DND-41 (cell line): ENCODE measurements around the gene HIBCH.

Source experiments
- ATAC-seq: fragments of 200-7000 bp; cut with Tn5 transposase; 3 replicates; pipeline ENCODE4 v1.9.1; 2021; ENCODE audit warnings: low read depth; ENCODE audit not compliant: insufficient read depth
- DNase-seq: peaks from one replicate; pipeline ENCODE4 v3.0.0-alpha.2; 2020
- H2AFZ ChIP-seq: 2 replicates; pipeline ENCODE4 v1.6.0; 2012; ENCODE audit warnings: low read depth, low read length
- H3K27ac ChIP-seq: 2 replicates; pipeline ENCODE4 v1.5.1; 2012; ENCODE audit warnings: low read length, inconsistent platforms
- H3K27me3 ChIP-seq: fragments of 200-600 bp; sonication (generic); 2 replicates; pipeline ENCODE4 v1.6.0; 2012; ENCODE audit warnings: low read length, mild to moderate bottlenecking, inconsistent platforms; ENCODE audit not compliant: insufficient read depth, poor library complexity
- H3K36me3 ChIP-seq: 2 replicates; pipeline ENCODE4 v1.5.1; 2012; ENCODE audit warnings: low read length, inconsistent platforms; ENCODE audit not compliant: insufficient read depth
- H3K4me1 ChIP-seq: 2 replicates; pipeline ENCODE4 v1.5.1; 2012; ENCODE audit warnings: mild to moderate bottlenecking, low read length; ENCODE audit not compliant: insufficient read depth
- H3K4me2 ChIP-seq: 2 replicates; pipeline ENCODE4 v1.6.0; 2012; ENCODE audit warnings: mild to moderate bottlenecking, moderate library complexity, low read length, inconsistent platforms; ENCODE audit not compliant: insufficient read depth
- H3K4me3 ChIP-seq, 2 experiments: fragments of 200-600 bp in 1 of 2; shearing (Covaris generic) in 1 of 2; 2 replicates each; pipeline ENCODE4 v1.5.1; 2012 to 2016; ENCODE audit warnings: inconsistent platforms in 2 of 2, low read length in 2 of 2, mild to moderate bottlenecking in 2 of 2, low read depth in 1 of 2, moderate library complexity in 1 of 2
- H3K79me2 ChIP-seq: 2 replicates; pipeline ENCODE4 v1.6.0; 2012; ENCODE audit warnings: low read length, inconsistent platforms; ENCODE audit not compliant: insufficient read depth
- H3K9ac ChIP-seq: 2 replicates; pipeline ENCODE4 v1.6.0; 2012; ENCODE audit warnings: low read depth, mild to moderate bottlenecking, inconsistent platforms, low read length, moderate library complexity
- H3K9me3 ChIP-seq: 2 replicates; pipeline ENCODE4 v1.5.1; 2012; ENCODE audit warnings: low read length, moderate library complexity, mild to moderate bottlenecking, inconsistent platforms; ENCODE audit not compliant: insufficient read depth, severe bottlenecking
- H4K20me1 ChIP-seq: 2 replicates; pipeline ENCODE4 v1.6.0; 2012; ENCODE audit warnings: low read length; ENCODE audit not compliant: insufficient read depth
- CTCF ChIP-seq: IDR thresholded peaks from 2 replicates; pipeline ENCODE4 v1.5.1; 2012; ENCODE audit warnings: borderline replicate concordance, low read length, moderate library complexity, mild to moderate bottlenecking; ENCODE audit not compliant: poor library complexity, severe bottlenecking; ENCODE audit errors: extremely low read depth
- EZH2 ChIP-seq: IDR thresholded peaks from 3 replicates; pipeline ENCODE4 v1.6.1; 2012; ENCODE audit warnings: borderline replicate concordance, low read depth, mild to moderate bottlenecking, moderate library complexity, low read length, inconsistent platforms; ENCODE audit not compliant: severe bottlenecking

Gene HIBCH

GRCh38 chr2:190167702-190168101 lies 151.9 kb downstream of the HIBCH start:
- no peak overlapping the region for H3K4me2 ChIP-seq
- H2AFZ ChIP-seq, result no peak overlapping the region
- ATAC-seq (peak; percentile 61), DNase-seq (peak; percentile 31)
- H3K27me3 ChIP-seq, result no peaks in the 10 kb centered on the region
- no peaks in the 10 kb centered on the region for H3K9me3 ChIP-seq
- no peak overlapping the region for H3K4me3 ChIP-seq
- no peak overlapping the region for H3K27ac ChIP-seq
- H3K36me3 ChIP-seq, result no peaks in the 10 kb centered on the region
- TF ChIP-seq EZH2 (no peak), CTCF (peak; percentile 6)
- no peaks in the 10 kb centered on the region for H3K79me2 ChIP-seq
- H3K4me1 ChIP-seq, result no peaks in the 10 kb centered on the region
- no peaks in the 10 kb centered on the region for H4K20me1 ChIP-seq
- no peak overlapping the region for H3K9ac ChIP-seq

GRCh38 chr2:190165491-190165890 lies 154.1 kb downstream of the HIBCH start:
- no peak overlapping the region for H3K4me3 ChIP-seq
- H2AFZ ChIP-seq, result no peak overlapping the region
- no peaks in the 10 kb centered on the region for H3K9me3 ChIP-seq
- no peak overlapping the region for H3K27ac ChIP-seq
- no peak overlapping the region for H3K4me2 ChIP-seq
- DNase-seq, result no peak
- no peaks in the 10 kb centered on the region for H4K20me1 ChIP-seq
- H3K4me1 ChIP-seq, result no peaks in the 10 kb centered on the region
- H3K36me3 ChIP-seq, result no peaks in the 10 kb centered on the region
- TF ChIP-seq EZH2 (no peak), CTCF (no peak)
- no peaks in the 10 kb centered on the region for H3K79me2 ChIP-seq
- H3K9ac ChIP-seq, result no peak overlapping the region
- H3K27me3 ChIP-seq, result no peaks in the 10 kb centered on the region
- no peak for ATAC-seq

GRCh38 chr2:190162851-190163250 lies 156.8 kb downstream of the HIBCH start:
- no peak overlapping the region for H3K9ac ChIP-seq
- no peak overlapping the region for H3K27ac ChIP-seq
- no peaks in the 10 kb centered on the region for H3K79me2 ChIP-seq
- H3K27me3 ChIP-seq, result no peaks in the 10 kb centered on the region
- no peak overlapping the region for H3K4me3 ChIP-seq
- H4K20me1 ChIP-seq, result no peaks in the 10 kb centered on the region
- no peak for ATAC-seq
- H3K4me1 ChIP-seq, result no peaks in the 10 kb centered on the region
- DNase-seq, result no peak
- no peaks in the 10 kb centered on the region for H3K36me3 ChIP-seq
- TF ChIP-seq CTCF (no peak), EZH2 (no peak)
- H3K4me2 ChIP-seq, result no peak overlapping the region
- H2AFZ ChIP-seq, result no peak overlapping the region
- no peaks in the 10 kb centered on the region for H3K9me3 ChIP-seq

GRCh38 chr2:190159453-190159852 lies 160.2 kb downstream of the HIBCH start:
- Histone ChIP-seq H3K4me2 (no peak overlapping the region), H3K36me3 (no peaks in the 10 kb centered on the region), H3K9ac (no peak overlapping the region), H3K4me3 (no peak overlapping the region), H3K4me1 (no peaks in the 10 kb centered on the region), H4K20me1 (no peaks in the 10 kb centered on the region), H3K27ac (no peak overlapping the region), H2AFZ (no peak overlapping the region), H3K79me2 (no peaks in the 10 kb centered on the region), H3K9me3 (no peaks in the 10 kb centered on the region), H3K27me3 (no peaks in the 10 kb centered on the region)
- DNase-seq, result no peak
- TF ChIP-seq CTCF, result no peak
- TF ChIP-seq EZH2, result no peak
- ATAC-seq, result no peak
